ENCODE results near the gene NPRL2.

GRCh38 chr3:50341996-50342650, 8.5 kb downstream of the NPRL2 start:
- TF ChIP-seq, protein P1, sequence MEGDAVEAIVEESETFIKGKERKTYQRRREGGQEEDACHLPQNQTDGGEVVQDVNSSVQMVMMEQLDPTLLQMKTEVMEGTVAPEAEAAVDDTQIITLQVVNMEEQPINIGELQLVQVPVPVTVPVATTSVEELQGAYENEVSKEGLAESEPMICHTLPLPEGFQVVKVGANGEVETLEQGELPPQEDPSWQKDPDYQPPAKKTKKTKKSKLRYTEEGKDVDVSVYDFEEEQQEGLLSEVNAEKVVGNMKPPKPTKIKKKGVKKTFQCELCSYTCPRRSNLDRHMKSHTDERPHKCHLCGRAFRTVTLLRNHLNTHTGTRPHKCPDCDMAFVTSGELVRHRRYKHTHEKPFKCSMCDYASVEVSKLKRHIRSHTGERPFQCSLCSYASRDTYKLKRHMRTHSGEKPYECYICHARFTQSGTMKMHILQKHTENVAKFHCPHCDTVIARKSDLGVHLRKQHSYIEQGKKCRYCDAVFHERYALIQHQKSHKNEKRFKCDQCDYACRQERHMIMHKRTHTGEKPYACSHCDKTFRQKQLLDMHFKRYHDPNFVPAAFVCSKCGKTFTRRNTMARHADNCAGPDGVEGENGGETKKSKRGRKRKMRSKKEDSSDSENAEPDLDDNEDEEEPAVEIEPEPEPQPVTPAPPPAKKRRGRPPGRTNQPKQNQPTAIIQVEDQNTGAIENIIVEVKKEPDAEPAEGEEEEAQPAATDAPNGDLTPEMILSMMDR (IDR thresholded peaks at IDR 0.05), result no peak
- no peak for TF ChIP-seq POLR2AphosphoS5 (IDR thresholded peaks at IDR 0.05)
